SU-DHL-6 (cell line): ENCODE measurements around the gene C3AR1.
A peak's percentile ranks its signal among the peaks of the same experiment; 100 is the strongest.

Source experiments
- H2AFZ ChIP-seq: fragments of 200-600 bp; sonication (generic); 2 replicates; pipeline ENCODE4 v1.6.1; 2014; ENCODE audit warnings: low read depth, mild to moderate bottlenecking, moderate library complexity, mixed read lengths, antibody characterized with exemption, low read length; ENCODE audit not compliant: severe bottlenecking
- H3F3A ChIP-seq: fragments of 200-600 bp; shearing (Covaris generic); 2 replicates; pipeline ENCODE4 v1.6.0; 2016; ENCODE audit warnings: antibody characterized with exemption, mild to moderate bottlenecking; ENCODE audit not compliant: insufficient read depth
- H3K27ac ChIP-seq: fragments of 200-600 bp; sonication (generic); 2 replicates; pipeline ENCODE4 v1.5.1; 2016; ENCODE audit warnings: low read depth, mild to moderate bottlenecking, low read length, moderate library complexity, mixed read lengths
- H3K27me3 ChIP-seq: fragments of 200-600 bp; sonication (generic), shearing (Covaris generic); 2 replicates; pipeline ENCODE4 v1.6.0; 2014; ENCODE audit warnings: mild to moderate bottlenecking, low read length
- H3K36me3 ChIP-seq: fragments of 200-600 bp; sonication (generic); 2 replicates; pipeline ENCODE4 v1.6.1; 2014; ENCODE audit warnings: mild to moderate bottlenecking, low read length, mixed read lengths
- H3K4me2 ChIP-seq: fragments of 300-600, 200-600 bp; shearing (Covaris generic), sonication (generic); 2 replicates; pipeline ENCODE4 v1.6.0; 2014; ENCODE audit warnings: low read length, low read depth, mild to moderate bottlenecking; ENCODE audit not compliant: poor library complexity, severe bottlenecking
- H3K4me3 ChIP-seq: fragments of 200-600 bp; sonication (generic); 2 replicates; pipeline ENCODE4 v1.5.1; 2014; ENCODE audit warnings: antibody characterized with exemption, low read length, mild to moderate bottlenecking, mixed read lengths; ENCODE audit not compliant: insufficient read depth, poor library complexity, severe bottlenecking
- H3K79me2 ChIP-seq: fragments of 200-600 bp; sonication (generic); 2 replicates; pipeline ENCODE4 v1.6.1; 2014; ENCODE audit warnings: mild to moderate bottlenecking, low read length, moderate library complexity; ENCODE audit not compliant: insufficient read depth
- H3K9ac ChIP-seq: fragments of 200-600 bp; sonication (generic); 2 replicates; pipeline ENCODE4 v1.7.0; 2014; ENCODE audit warnings: mild to moderate bottlenecking, low read length
- H3K9me2 ChIP-seq: fragments of 200-600 bp; sonication (generic); replicated peaks from 2 replicates; pipeline ENCODE4 v1.6.1; 2014; ENCODE audit warnings: low read length; ENCODE audit not compliant: insufficient read depth
- H3K9me3 ChIP-seq: fragments of 200-600 bp; sonication (generic); 2 replicates; pipeline ENCODE4 v1.6.1; 2014; ENCODE audit warnings: low read length, mixed read lengths; ENCODE audit not compliant: insufficient read depth
- H4K20me1 ChIP-seq: fragments of 200-600 bp; sonication (generic); 2 replicates; pipeline ENCODE4 v1.6.1; 2014; ENCODE audit warnings: low read depth, mild to moderate bottlenecking, antibody characterized with exemption, low read length, moderate library complexity, mixed read lengths
- EZH2phosphoT487 ChIP-seq: fragments of 200-600 bp; sonication (generic), shearing (Covaris generic); conservative IDR thresholded peaks from 2 replicates; pipeline ENCODE4 v1.6.1; 2018; ENCODE audit warnings: mild to moderate bottlenecking, antibody characterized with exemption, low read length, moderate library complexity, mixed read lengths
- TF ChIP-seq, protein P1 (sequence below): fragments of 200-600 bp; sonication (generic); IDR thresholded peaks from one replicate; pipeline ENCODE4 v1.5.1; 2017; ENCODE audit warnings: antibody characterized with exemption, mild to moderate bottlenecking, low read length, moderate library complexity; ENCODE audit not compliant: insufficient read depth, poor library complexity, severe bottlenecking

Gene C3AR1

DNA sequence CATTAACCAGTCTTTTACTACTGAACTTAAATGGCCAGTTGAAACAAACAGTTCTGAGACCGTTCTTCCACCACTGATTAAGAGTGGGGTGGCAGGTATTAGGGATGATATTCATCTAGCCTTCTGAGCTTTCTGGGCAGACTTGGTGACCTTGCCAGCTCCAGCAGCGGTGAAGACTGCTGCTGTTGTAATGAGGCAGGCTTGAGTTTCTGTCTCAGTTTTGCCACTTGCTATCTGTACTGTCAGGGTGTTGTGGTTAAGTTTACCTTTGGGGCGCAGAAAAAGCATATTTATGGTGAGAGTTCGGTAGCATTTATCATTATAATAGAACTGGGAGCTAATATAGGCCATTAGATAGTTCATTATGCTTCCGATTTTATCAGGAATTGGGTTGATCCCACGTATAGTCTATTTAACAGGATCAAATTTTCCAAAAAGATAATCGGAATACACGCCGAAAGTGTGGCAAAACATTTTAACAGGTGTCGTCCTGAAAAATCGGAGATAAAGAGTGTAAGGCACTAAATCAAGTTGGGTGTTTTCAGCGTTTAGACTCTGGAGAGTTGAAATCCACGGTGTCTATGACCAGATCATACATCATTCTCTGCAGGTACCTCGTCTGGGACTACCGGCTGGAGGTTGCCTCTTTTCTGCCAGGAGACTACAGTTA is 15.2 kb upstream of the C3AR1 start:
- H3K27ac ChIP-seq, result peak overlapping the region; percentile 75
- no peaks in the 10 kb centered on the region for H3K27me3 ChIP-seq
- H3K9ac ChIP-seq, result peak overlapping the region; percentile 68
- peak overlapping the region; percentile 65 for H2AFZ ChIP-seq
- TF ChIP-seq, protein P1, sequence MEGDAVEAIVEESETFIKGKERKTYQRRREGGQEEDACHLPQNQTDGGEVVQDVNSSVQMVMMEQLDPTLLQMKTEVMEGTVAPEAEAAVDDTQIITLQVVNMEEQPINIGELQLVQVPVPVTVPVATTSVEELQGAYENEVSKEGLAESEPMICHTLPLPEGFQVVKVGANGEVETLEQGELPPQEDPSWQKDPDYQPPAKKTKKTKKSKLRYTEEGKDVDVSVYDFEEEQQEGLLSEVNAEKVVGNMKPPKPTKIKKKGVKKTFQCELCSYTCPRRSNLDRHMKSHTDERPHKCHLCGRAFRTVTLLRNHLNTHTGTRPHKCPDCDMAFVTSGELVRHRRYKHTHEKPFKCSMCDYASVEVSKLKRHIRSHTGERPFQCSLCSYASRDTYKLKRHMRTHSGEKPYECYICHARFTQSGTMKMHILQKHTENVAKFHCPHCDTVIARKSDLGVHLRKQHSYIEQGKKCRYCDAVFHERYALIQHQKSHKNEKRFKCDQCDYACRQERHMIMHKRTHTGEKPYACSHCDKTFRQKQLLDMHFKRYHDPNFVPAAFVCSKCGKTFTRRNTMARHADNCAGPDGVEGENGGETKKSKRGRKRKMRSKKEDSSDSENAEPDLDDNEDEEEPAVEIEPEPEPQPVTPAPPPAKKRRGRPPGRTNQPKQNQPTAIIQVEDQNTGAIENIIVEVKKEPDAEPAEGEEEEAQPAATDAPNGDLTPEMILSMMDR, result no peak
- no peak for TF ChIP-seq EZH2phosphoT487
- no peaks in the 10 kb centered on the region for H3K36me3 ChIP-seq
- H3K9me3 ChIP-seq, result no peaks in the 10 kb centered on the region
- peaks cover 49% of the 10 kb centered on the region for H3K79me2 ChIP-seq
- H3K4me3 ChIP-seq, result peak overlapping the region; percentile 73
- H3K4me2 ChIP-seq, result peak overlapping the region; percentile 87
- H3K9me2 ChIP-seq, result no peaks in the 10 kb centered on the region
- H4K20me1 ChIP-seq, result no peaks in the 10 kb centered on the region
- no peaks in the 10 kb centered on the region for H3F3A ChIP-seq

DNA sequence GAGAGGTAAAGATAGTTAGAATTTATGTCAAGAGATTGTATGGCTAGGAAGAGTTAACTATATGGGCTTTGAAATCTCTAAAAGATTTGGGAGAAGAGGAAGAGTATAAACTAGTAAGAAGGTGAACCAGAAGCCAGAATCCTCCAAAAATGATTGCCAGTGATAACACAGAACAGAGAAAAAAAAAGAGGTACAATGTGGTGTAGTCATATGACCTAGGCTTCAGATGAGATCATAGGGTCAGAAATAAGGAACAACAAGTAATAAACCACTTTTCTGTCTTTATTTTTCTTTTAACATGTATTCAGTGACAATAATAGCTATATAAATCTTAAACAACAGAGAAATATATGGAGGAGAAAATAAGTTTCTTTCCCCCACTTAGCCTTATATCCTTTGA is 14.0 kb upstream of the C3AR1 start:
- H3K9me3 ChIP-seq, result no peaks in the 10 kb centered on the region
- no peaks in the 10 kb centered on the region for H3K36me3 ChIP-seq

DNA sequence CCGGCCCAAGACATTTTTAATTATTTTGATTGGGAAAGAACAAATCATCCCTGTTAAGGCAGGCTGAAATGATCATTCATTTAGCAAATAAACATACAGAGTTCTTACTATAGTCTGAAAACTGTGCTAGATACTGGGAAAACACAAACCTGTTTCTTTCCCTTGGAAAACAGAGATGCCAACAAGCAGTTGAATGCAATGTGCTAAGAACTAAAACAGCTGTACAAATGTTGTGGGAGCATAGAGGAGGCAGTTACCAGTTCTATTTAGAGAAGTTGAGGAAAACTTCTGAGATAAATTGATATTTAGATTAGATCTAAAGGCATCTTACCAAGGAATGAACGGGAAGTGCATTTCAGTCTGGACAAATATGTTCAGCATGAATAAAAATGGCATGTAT is 12.8 kb upstream of the C3AR1 start:
- no peaks in the 10 kb centered on the region for H3F3A ChIP-seq
- TF ChIP-seq, protein P1, result no peak
- no peak for TF ChIP-seq EZH2phosphoT487
- H3K9me2 ChIP-seq, result no peaks in the 10 kb centered on the region
- no peak overlapping the region for H2AFZ ChIP-seq
- H3K27ac ChIP-seq, result no peak overlapping the region
- H3K79me2 ChIP-seq, result peaks cover 24% of the 10 kb centered on the region
- H4K20me1 ChIP-seq, result no peaks in the 10 kb centered on the region
- H3K27me3 ChIP-seq, result no peaks in the 10 kb centered on the region
- H3K4me2 ChIP-seq, result no peak overlapping the region
- no peak overlapping the region for H3K9ac ChIP-seq
- no peaks in the 10 kb centered on the region for H3K36me3 ChIP-seq
- H3K9me3 ChIP-seq, result no peaks in the 10 kb centered on the region
- no peak overlapping the region for H3K4me3 ChIP-seq

More for the DNA sequence above, 14.0 kb upstream of the C3AR1 start:
- Histone ChIP-seq H4K20me1 (no peaks in the 10 kb centered on the region), H3K79me2 (peaks cover 36% of the 10 kb centered on the region), H2AFZ (no peak overlapping the region), H3K9me2 (no peaks in the 10 kb centered on the region), H3K27me3 (no peaks in the 10 kb centered on the region), H3F3A (no peaks in the 10 kb centered on the region), H3K4me2 (no peak overlapping the region), H3K27ac (no peak overlapping the region), H3K4me3 (no peak overlapping the region), H3K9ac (no peak overlapping the region)
- TF ChIP-seq EZH2phosphoT487, result no peak
- TF ChIP-seq, protein P1, result no peak
